Type B pancreatic cell (in vitro differentiated cells): ENCODE results near the gene INPP4B. TPM values are rescaled to one million over a fixed set of nuclear protein-coding genes. Genes with fewer than 3 reads are reported as not detected.

ENCODE experiments used
- DNase-seq: peaks from one replicate; pipeline ENCODE4 v3.0.0; 2021; ENCODE audit warnings: mixed read lengths; ENCODE audit not compliant: unreplicated experiment; ENCODE audit errors: extremely low spot score
- H3K27ac Mint-ChIP-seq: 2 replicates; pipeline ENCODE4 v1.8.0; 2021; ENCODE audit warnings: mild to moderate bottlenecking, mixed read lengths
- H3K27me3 Mint-ChIP-seq: 2 replicates; pipeline ENCODE4 v1.8.0; 2021; ENCODE audit warnings: mixed read lengths
- H3K36me3 Mint-ChIP-seq: 2 replicates; pipeline ENCODE4 v1.8.0; 2021; ENCODE audit warnings: mixed read lengths
- H3K4me1 Mint-ChIP-seq: one replicate; pipeline ENCODE4 v1.8.0; 2021; ENCODE audit warnings: mixed read lengths; ENCODE audit not compliant: unreplicated experiment
- H3K4me3 Mint-ChIP-seq: 2 replicates; pipeline ENCODE4 v1.8.0; 2021; ENCODE audit warnings: mild to moderate bottlenecking, mixed read lengths
- H3K9me3 Mint-ChIP-seq: 2 replicates; pipeline ENCODE4 v1.8.0; 2021; ENCODE audit warnings: mixed read lengths
- total RNA-seq: library from RNA; stranded (reverse); gene quantifications from 2 replicates; pipeline ENCODE4 v1.2.1, GENCODE V29; 2021; ENCODE audit warnings: low replicate concordance
- TF ChIP-seq, protein P1 (sequence below): fragments of 200-600 bp; sonication (generic); conservative IDR thresholded peaks from 2 replicates; pipeline ENCODE4 v1.5.0; 2021; ENCODE audit warnings: antibody characterized with exemption, mild to moderate bottlenecking

INPP4B gene
- total RNA-seq, 1 donor from 2014 or later: 9.0 TPM

GRCh38 chr4:142351958-142352357 lies 494.1 kb downstream of the INPP4B start:
- Mint-ChIP-seq H3K9me3 (no peaks in the 10 kb centered on the region), H3K36me3 (no peaks in the 10 kb centered on the region), H3K4me3 (no peak overlapping the region), H3K4me1 (peaks cover 23% of the 10 kb centered on the region), H3K27ac (no peak overlapping the region), H3K27me3 (no peaks in the 10 kb centered on the region)
- TF ChIP-seq, protein P1, sequence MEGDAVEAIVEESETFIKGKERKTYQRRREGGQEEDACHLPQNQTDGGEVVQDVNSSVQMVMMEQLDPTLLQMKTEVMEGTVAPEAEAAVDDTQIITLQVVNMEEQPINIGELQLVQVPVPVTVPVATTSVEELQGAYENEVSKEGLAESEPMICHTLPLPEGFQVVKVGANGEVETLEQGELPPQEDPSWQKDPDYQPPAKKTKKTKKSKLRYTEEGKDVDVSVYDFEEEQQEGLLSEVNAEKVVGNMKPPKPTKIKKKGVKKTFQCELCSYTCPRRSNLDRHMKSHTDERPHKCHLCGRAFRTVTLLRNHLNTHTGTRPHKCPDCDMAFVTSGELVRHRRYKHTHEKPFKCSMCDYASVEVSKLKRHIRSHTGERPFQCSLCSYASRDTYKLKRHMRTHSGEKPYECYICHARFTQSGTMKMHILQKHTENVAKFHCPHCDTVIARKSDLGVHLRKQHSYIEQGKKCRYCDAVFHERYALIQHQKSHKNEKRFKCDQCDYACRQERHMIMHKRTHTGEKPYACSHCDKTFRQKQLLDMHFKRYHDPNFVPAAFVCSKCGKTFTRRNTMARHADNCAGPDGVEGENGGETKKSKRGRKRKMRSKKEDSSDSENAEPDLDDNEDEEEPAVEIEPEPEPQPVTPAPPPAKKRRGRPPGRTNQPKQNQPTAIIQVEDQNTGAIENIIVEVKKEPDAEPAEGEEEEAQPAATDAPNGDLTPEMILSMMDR: no peak
- DNase-seq: no peak

DNA sequence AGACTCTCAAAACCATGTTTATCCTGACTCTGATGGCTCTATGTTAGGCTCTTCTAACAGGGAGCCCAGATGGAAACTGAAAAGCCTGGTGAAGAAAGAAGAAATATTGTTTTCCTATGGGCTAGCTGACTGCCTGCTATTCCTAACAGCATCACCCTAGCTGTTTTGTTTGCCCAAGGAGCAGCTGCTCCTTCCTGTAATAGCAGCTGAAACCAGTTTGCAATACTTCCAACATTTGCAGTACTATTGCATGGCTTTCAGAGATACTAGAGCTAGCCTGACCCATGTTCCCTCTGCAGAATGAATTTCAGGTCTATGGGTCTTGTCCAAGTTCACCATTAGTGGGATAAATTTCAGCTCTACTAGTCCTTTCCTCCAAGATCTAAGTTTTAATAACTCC lies 495.2 kb downstream of the INPP4B start:
- TF ChIP-seq, protein P1: no peak
- DNase-seq: no peak
- Mint-ChIP-seq H3K4me3 (no peak overlapping the region), H3K27me3 (no peaks in the 10 kb centered on the region), H3K36me3 (no peaks in the 10 kb centered on the region), H3K9me3 (no peaks in the 10 kb centered on the region), H3K4me1 (peaks cover 23% of the 10 kb centered on the region), H3K27ac (no peak overlapping the region)

GRCh38 chr4:142348613-142349021 lies 497.5 kb downstream of the INPP4B start:
- Mint-ChIP-seq H3K9me3 (no peaks in the 10 kb centered on the region), H3K27ac (no peak overlapping the region), H3K36me3 (no peaks in the 10 kb centered on the region), H3K4me1 (peaks cover 15% of the 10 kb centered on the region), H3K4me3 (peak overlapping the region; percentile 15), H3K27me3 (no peaks in the 10 kb centered on the region)
- DNase-seq: no peak
- TF ChIP-seq, protein P1: no peak

- Mint-ChIP-seq H3K27me3 (no peaks in the 10 kb centered on the region), H3K9me3 (no peaks in the 10 kb centered on the region), H3K27ac (no peak overlapping the region), H3K36me3 (no peaks in the 10 kb centered on the region), H3K4me3 (no peak overlapping the region), H3K4me1 (peaks cover 15% of the 10 kb centered on the region)
- TF ChIP-seq, protein P1: no peak
- DNase-seq: no peak
These were observed 498.9 kb downstream of the INPP4B start for GRCh38 chr4:142347241-142347640.

GRCh38 chr4:142345924-142346323 lies 500.2 kb downstream of the INPP4B start:
- no peaks in the 10 kb centered on the region for H3K36me3 Mint-ChIP-seq
- H3K4me3 Mint-ChIP-seq: no peak overlapping the region
- TF ChIP-seq, protein P1: no peak
- no peak for DNase-seq
- H3K27ac Mint-ChIP-seq: no peak overlapping the region
- no peaks in the 10 kb centered on the region for H3K27me3 Mint-ChIP-seq
- H3K4me1 Mint-ChIP-seq: peaks cover 15% of the 10 kb centered on the region
- H3K9me3 Mint-ChIP-seq: no peaks in the 10 kb centered on the region

DNA sequence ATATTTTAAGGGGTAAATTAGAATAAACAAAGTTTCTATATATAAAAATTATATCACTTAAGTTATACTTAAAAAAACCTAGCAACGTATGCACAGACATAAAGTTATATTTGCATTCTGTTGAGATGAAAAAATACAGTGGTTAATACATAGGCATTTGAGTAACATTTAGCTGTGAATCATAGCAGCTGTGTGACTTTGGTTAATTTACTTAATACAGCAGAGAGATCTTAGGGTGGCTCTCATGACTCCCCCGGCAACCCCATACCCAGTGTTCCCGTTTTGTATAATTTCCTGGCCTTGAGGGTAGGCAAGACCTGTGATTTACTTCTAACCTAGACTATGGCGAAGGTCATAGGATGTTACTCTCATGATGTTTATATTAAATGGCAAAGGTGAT lies 504.8 kb downstream of the INPP4B start:
- no peaks in the 10 kb centered on the region for H3K36me3 Mint-ChIP-seq

More for the DNA sequence above, 504.8 kb downstream of the INPP4B start:
- no peak overlapping the region for H3K4me3 Mint-ChIP-seq
- TF ChIP-seq, protein P1: no peak
- H3K4me1 Mint-ChIP-seq: peaks cover 4% of the 10 kb centered on the region
- H3K27ac Mint-ChIP-seq: no peak overlapping the region
- H3K27me3 Mint-ChIP-seq: no peaks in the 10 kb centered on the region
- no peak for DNase-seq
- H3K9me3 Mint-ChIP-seq: no peaks in the 10 kb centered on the region
